ENCODE data around the gene TBCD.

The TBCD gene

DNA sequence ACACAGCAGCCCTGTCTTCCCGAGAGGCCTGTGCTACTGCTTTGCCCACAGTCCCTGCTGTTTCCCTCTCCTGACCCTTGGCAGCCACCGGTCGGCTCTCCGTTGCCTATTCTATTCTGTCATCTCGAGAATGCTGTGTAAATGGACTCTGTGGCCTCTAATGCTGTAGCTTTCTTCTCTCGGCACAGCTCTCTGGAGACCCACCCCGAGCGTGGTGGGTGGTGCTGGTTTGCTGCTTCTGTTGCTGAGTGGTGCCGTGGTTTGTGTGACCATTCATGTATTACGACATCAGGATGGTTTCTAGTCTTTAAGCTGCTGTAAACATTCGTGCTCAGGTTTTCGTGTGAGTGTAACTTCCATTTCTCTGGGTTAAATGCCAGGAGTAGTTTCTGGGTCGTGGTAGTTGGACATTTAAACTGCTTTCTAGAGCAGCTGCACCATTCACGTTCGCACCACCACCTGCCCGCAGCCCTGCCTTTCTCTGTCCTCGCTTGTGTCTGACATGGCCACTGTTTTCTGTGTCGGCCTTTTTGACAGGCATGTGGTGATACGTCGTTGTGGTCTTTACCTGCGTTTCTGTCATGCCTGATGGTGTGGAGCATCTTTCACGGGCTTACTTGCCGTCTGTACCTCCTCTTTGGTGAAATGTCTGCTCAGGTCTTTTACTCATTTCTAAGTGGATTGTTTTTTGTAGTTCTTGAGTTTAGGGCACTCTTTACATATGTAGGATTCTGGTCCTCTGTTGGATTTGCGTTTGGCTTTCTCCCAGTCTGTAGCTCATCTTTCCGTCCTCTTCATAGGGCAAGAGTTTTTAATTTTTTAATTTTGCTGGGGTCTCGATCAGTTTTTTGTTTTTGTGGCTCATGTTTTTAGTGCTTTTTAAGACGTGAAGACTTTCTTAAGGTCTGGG, 135.6 kb downstream of the TBCD start:
- DNase-seq (ENCODE audit: low read depth): no peak

- no peak for DNase-seq (ENCODE audit: low read depth)
These were observed 137.0 kb downstream of the TBCD start for GRCh38 chr17:82888583-82889495.

DNA sequence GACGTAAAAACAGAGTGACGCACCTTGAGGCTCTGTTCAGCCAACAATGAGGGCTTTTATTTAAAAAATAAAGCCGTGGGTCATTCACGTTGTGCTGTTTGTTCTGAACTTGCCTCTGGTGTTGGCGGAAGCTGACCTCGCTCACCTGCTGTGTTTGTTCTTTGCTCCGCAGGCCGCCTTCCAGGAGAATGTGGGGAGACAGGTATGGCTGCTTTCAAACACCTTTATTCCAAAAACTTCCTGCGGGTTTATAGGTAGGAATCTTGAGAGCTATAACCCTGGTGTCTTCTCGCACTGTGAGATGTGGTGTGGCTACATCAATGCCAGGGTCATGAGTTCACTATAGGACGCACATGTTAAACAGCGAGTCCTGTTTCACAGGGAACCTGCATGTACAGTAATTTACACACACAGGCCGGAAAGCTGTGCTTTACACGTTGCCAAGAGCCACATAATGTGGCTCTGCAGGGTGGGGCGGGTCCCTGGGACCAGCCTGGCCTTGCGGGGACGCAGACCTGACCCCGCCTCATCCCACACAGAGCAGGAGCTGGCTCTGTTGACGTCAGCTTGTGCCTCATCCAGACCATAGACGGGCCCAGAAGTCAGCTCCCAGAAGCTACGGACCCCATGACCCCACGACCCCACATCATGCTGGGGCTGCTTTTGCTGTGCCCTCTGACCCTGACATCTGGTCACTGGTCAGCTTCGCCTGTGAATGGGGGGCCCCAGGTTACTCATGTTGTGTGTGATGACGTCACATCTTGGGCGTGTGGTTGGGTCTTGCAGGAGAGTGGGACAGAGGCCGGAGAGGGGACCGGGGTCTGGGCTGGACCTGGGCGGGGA, 137.9 kb downstream of the TBCD start:
- no peak for DNase-seq (ENCODE audit: low read depth)

DNA sequence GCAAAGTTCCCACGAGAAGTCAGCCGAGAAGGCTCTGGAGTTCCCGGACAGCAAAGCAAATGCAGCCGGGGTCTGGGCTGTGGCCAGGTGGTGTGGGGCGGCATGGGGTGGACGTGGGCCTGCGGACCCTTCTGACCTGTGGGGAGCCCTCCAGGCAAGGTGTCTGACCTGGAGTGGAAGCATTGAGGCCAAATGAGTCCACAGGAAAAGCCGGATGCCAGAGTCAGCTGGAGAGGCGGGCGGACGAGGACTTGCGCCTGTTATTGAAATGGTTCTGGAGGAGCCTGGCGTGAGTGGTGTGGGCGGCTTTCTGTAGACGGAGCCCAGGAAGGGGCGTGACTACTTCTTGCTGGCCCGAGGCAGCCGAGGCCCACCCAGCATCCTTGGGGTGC, 138.5 kb downstream of the TBCD start:
- no peak for DNase-seq (ENCODE audit: low read depth)

GRCh38 chr17:82890926-82891678, 139.2 kb downstream of the TBCD start:
- no peak for DNase-seq (ENCODE audit: low read depth)

- no peak for DNase-seq (ENCODE audit: low read depth)
These were observed 140.0 kb downstream of the TBCD start for GRCh38 chr17:82891911-82892310.

GRCh38 chr17:82892899-82893565, 141.2 kb downstream of the TBCD start:
- no peak for DNase-seq (ENCODE audit: low read depth)

DNA sequence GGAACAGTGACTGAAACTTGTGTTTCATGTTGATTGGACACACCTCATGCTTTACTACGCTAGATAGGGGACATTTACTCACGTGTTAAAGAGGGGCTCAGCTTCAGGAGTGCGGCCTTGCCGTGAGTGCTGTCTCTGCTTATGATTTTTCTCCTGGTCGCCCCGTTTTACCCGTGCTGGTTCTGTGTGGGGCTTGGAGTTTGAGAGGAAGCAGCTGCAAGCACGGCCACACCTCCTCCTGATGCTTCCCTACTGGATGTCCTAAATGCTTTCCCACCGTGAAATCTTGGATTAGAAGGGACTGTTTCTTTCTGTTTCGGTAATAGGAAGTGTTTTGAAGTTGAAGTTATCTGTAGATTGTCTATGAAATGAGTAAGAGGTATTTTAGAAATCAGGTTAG, 141.9 kb downstream of the TBCD start:
- DNase-seq (ENCODE audit: low read depth): no peak

- no peak for DNase-seq (ENCODE audit: low read depth)
These were observed 142.5 kb downstream of the TBCD start for GRCh38 chr17:82894389-82894788.

- no peak for DNase-seq (ENCODE audit: low read depth)
These were observed 143.2 kb downstream of the TBCD start for GRCh38 chr17:82895087-82895486.

- DNase-seq (ENCODE audit: low read depth): no peak
These were observed 144.5 kb downstream of the TBCD start for GRCh38 chr17:82896071-82897000.

- DNase-seq (ENCODE audit: low read depth): no peak
These were observed 145.8 kb downstream of the TBCD start for GRCh38 chr17:82897514-82898249.

DNA sequence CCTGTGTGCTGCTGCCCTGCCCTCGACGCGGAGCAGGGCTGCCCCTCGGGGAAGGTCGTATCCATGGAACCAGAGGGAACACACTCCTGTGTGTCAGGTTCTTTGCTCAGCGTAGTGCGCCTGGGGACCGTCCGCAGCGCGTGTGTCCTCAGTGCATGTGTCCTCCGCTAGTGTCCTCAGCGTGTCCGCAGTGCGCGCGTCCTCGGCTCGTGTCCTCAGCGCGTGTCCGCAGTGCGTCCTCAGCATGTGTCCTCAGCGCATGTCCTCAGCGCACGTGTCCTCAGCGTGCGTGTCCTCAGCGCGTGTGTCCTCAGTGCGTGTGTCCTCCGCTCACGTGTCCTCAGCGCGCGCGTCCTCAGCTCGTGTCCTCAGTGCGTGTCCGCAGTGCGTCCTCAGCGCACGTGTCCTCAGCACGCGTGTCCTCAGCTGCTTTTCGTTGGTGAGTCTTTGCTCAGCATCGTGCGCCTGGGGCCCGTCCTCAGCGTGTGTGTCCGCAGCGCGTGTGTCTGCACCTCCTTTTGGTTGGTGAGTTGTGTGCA, 147.2 kb downstream of the TBCD start:
- no peak for DNase-seq (ENCODE audit: low read depth)

DNA sequence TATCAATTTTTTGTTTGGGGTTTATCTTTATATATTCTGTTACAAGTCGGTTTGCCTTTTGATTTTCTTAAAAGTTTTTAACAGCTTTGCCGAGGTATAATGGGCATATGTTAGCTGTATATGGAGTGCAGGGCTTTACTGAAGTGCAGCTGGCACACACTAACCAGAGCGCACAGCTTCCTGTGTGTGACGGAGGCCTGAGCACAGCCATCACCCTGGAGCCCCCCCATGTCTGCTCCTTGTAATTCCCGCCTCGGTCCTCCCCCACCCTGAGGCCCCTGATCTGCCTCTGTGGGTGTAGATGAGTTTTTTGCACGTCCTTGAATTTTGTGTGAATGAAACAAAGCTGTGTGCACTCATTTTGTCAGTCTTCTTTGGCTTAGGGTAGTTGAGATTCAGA, 148.1 kb downstream of the TBCD start:
- no peak for DNase-seq (ENCODE audit: low read depth)

- DNase-seq (ENCODE audit: low read depth): no peak
These were observed 148.9 kb downstream of the TBCD start for GRCh38 chr17:82900741-82901140.

DNA sequence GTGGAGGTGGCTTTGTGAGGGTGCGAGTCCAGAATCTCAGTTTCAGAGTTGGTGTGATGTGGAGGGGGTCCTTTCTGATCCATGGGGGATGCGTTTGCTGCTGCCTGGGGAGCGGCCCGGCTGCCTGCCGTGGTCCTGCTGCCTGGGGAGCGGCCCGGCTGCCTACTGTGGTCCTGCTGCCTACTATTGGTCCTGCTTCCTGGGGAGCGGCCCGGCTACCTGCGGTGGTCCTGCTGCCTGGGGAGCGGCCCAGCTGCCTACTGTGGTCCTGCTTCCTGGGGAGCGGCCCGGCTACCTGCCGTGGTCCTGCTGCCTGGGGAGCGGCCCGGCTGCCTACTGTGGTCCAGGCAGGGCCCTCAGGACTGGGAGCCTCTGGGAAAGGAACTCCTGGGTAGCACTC, 149.5 kb downstream of the TBCD start:
- no peak for DNase-seq (ENCODE audit: low read depth)

GRCh38 chr17:82901856-82902255, 150.0 kb downstream of the TBCD start:
- DNase-seq (ENCODE audit: low read depth): no peak
